ENCODE data around the gene PSMC2. TPM values are rescaled to one million over a fixed set of nuclear protein-coding genes. Genes with fewer than 3 reads are reported as not detected.

PSMC2 gene
- polyA plus RNA-seq, 1 donor from 2014 or later, result 192 TPM

DNA sequence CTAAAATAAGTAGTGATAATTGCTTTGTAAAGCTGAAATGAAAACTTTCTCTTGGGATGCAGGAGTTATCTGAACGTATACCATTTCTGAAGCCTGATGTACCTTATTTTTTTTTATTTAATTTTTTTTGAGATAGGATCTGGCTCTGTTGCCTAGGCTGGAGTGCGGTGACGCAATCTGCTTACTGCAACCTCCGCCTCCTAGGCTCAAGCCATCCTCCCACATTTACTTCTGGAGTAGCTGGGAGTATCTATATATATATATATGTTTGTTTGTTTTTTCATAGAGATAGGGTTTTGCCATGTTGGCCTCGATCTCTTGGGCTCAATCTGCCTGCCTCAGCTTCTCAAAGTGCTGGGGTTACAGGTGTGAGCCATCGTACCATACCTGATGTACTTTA is 47.8 kb upstream of the PSMC2 start:
- H3K36me3 ChIP-seq (ENCODE audit: insufficient read depth, low read length), result no peaks in the 10 kb centered on the region
- H3K4me3 ChIP-seq (ENCODE audit: low read length), result no peak overlapping the region

GRCh38 chr7:103301441-103301840 is 46.0 kb upstream of the PSMC2 start:
- Histone ChIP-seq H3K27me3 (ENCODE audit: insufficient read depth, low read depth, low read length) (no peaks in the 10 kb centered on the region), H3F3A (ENCODE audit: insufficient read depth, low read length, poor library complexity, severe bottlenecking) (no peaks in the 10 kb centered on the region), H3K9me3 (ENCODE audit: low read length) (no peaks in the 10 kb centered on the region), H3K36me3 (ENCODE audit: insufficient read depth, low read length) (peaks cover 5% of the 10 kb centered on the region), H3K9ac (ENCODE audit: low read length) (no peak overlapping the region), H2AFZ (ENCODE audit: low read depth, low read length) (no peak overlapping the region), H4K20me1 (ENCODE audit: insufficient read depth) (no peaks in the 10 kb centered on the region), H3K27ac (ENCODE audit: low read length) (no peak overlapping the region), H3K79me2 (replicated peaks; ENCODE audit: insufficient read depth, low read length) (peaks cover 21% of the 10 kb centered on the region), H3K9me2 (ENCODE audit: insufficient read depth, low read length) (no peaks in the 10 kb centered on the region), H3K4me2 (ENCODE audit: low read length) (no peak overlapping the region), H3K4me3 (ENCODE audit: low read length) (no peak overlapping the region)
- TF ChIP-seq POLR2AphosphoS5 (IDR thresholded peaks at IDR 0.05) (no peak), SMC3 (conservative IDR thresholded peaks at IDR 0.05; ENCODE audit: poor library complexity) (no peak), RAD21 (conservative IDR thresholded peaks at IDR 0.05) (no peak), MXI1 (conservative IDR thresholded peaks at IDR 0.05; ENCODE audit: poor library complexity, severe bottlenecking) (no peak), EZH2 (IDR thresholded peaks at IDR 0.05; ENCODE audit: borderline replicate concordance, insufficient read depth, low read length, poor library complexity, severe bottlenecking) (no peak), TAF1 (IDR thresholded peaks at IDR 0.05; ENCODE audit: low read depth) (no peak), EP300 (conservative IDR thresholded peaks at IDR 0.05; ENCODE audit: poor library complexity, severe bottlenecking) (no peak)
- TF ChIP-seq, protein P1, sequence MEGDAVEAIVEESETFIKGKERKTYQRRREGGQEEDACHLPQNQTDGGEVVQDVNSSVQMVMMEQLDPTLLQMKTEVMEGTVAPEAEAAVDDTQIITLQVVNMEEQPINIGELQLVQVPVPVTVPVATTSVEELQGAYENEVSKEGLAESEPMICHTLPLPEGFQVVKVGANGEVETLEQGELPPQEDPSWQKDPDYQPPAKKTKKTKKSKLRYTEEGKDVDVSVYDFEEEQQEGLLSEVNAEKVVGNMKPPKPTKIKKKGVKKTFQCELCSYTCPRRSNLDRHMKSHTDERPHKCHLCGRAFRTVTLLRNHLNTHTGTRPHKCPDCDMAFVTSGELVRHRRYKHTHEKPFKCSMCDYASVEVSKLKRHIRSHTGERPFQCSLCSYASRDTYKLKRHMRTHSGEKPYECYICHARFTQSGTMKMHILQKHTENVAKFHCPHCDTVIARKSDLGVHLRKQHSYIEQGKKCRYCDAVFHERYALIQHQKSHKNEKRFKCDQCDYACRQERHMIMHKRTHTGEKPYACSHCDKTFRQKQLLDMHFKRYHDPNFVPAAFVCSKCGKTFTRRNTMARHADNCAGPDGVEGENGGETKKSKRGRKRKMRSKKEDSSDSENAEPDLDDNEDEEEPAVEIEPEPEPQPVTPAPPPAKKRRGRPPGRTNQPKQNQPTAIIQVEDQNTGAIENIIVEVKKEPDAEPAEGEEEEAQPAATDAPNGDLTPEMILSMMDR (IDR thresholded peaks at IDR 0.05; ENCODE audit: poor library complexity, severe bottlenecking), result no peak
- TF ChIP-seq, protein P2, sequence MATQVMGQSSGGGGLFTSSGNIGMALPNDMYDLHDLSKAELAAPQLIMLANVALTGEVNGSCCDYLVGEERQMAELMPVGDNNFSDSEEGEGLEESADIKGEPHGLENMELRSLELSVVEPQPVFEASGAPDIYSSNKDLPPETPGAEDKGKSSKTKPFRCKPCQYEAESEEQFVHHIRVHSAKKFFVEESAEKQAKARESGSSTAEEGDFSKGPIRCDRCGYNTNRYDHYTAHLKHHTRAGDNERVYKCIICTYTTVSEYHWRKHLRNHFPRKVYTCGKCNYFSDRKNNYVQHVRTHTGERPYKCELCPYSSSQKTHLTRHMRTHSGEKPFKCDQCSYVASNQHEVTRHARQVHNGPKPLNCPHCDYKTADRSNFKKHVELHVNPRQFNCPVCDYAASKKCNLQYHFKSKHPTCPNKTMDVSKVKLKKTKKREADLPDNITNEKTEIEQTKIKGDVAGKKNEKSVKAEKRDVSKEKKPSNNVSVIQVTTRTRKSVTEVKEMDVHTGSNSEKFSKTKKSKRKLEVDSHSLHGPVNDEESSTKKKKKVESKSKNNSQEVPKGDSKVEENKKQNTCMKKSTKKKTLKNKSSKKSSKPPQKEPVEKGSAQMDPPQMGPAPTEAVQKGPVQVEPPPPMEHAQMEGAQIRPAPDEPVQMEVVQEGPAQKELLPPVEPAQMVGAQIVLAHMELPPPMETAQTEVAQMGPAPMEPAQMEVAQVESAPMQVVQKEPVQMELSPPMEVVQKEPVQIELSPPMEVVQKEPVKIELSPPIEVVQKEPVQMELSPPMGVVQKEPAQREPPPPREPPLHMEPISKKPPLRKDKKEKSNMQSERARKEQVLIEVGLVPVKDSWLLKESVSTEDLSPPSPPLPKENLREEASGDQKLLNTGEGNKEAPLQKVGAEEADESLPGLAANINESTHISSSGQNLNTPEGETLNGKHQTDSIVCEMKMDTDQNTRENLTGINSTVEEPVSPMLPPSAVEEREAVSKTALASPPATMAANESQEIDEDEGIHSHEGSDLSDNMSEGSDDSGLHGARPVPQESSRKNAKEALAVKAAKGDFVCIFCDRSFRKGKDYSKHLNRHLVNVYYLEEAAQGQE (IDR thresholded peaks at IDR 0.05; ENCODE audit: borderline replicate concordance), result no peak

More for the DNA sequence above, 47.8 kb upstream of the PSMC2 start:
- no peak for TF ChIP-seq TAF1 (IDR thresholded peaks at IDR 0.05; ENCODE audit: low read depth)
- no peak for TF ChIP-seq RAD21 (conservative IDR thresholded peaks at IDR 0.05)
- TF ChIP-seq, protein P2 (IDR thresholded peaks at IDR 0.05; ENCODE audit: borderline replicate concordance), result no peak
- TF ChIP-seq MXI1 (conservative IDR thresholded peaks at IDR 0.05; ENCODE audit: poor library complexity, severe bottlenecking), result no peak
- no peak for TF ChIP-seq EP300 (conservative IDR thresholded peaks at IDR 0.05; ENCODE audit: poor library complexity, severe bottlenecking)
- TF ChIP-seq, protein P1 (IDR thresholded peaks at IDR 0.05; ENCODE audit: poor library complexity, severe bottlenecking), result no peak
- no peak for TF ChIP-seq SMC3 (conservative IDR thresholded peaks at IDR 0.05; ENCODE audit: poor library complexity)
- peaks cover 21% of the 10 kb centered on the region for H3K79me2 ChIP-seq (replicated peaks; ENCODE audit: insufficient read depth, low read length)
- no peaks in the 10 kb centered on the region for H3F3A ChIP-seq (ENCODE audit: insufficient read depth, low read length, poor library complexity, severe bottlenecking)
- no peak overlapping the region for H3K27ac ChIP-seq (ENCODE audit: low read length)
- H3K27me3 ChIP-seq (ENCODE audit: insufficient read depth, low read depth, low read length), result no peaks in the 10 kb centered on the region
- H3K4me2 ChIP-seq (ENCODE audit: low read length), result no peak overlapping the region
- no peak overlapping the region for H3K9ac ChIP-seq (ENCODE audit: low read length)
- no peaks in the 10 kb centered on the region for H3K9me3 ChIP-seq (ENCODE audit: low read length)
- no peak overlapping the region for H2AFZ ChIP-seq (ENCODE audit: low read depth, low read length)
- H4K20me1 ChIP-seq (ENCODE audit: insufficient read depth), result no peaks in the 10 kb centered on the region
- H3K9me2 ChIP-seq (ENCODE audit: insufficient read depth, low read length), result no peaks in the 10 kb centered on the region

Data from neural cell (in vitro differentiated cells).